Muscle layer of colon (tissue), 2 donors: ENCODE measurements around the gene ABCA13.

Source experiments
- H3K27ac ChIP-seq: one replicate; pipeline ENCODE4 v1.7.0; 2013; ENCODE audit warnings: low read depth, mild to moderate bottlenecking, low read length, moderate library complexity
- H3K27me3 ChIP-seq, 2 donors: one replicate each; pipeline ENCODE4 v1.7.0; 2013; ENCODE audit warnings: low read length in 2 of 2, mild to moderate bottlenecking in 2 of 2; ENCODE audit not compliant: insufficient read depth in 2 of 2, control insufficient read depth in 1 of 2
- H3K36me3 ChIP-seq: one replicate; pipeline ENCODE4 v1.7.0; 2013; ENCODE audit warnings: mild to moderate bottlenecking, low read length; ENCODE audit not compliant: insufficient read depth
- H3K4me1 ChIP-seq: one replicate; pipeline ENCODE4 v1.7.0; 2013; ENCODE audit warnings: mild to moderate bottlenecking, low read length; ENCODE audit not compliant: insufficient read depth
- H3K4me3 ChIP-seq, 2 donors: one replicate each; pipeline ENCODE4 v1.7.0; 2013; ENCODE audit warnings: low read length in 2 of 2, low read depth in 1 of 2, mild to moderate bottlenecking in 1 of 2, moderate library complexity in 1 of 2
- H3K9ac ChIP-seq: one replicate; pipeline ENCODE4 v1.7.0; 2013; ENCODE audit warnings: low read length
- H3K9me3 ChIP-seq: one replicate; pipeline ENCODE4 v1.7.0; 2013; ENCODE audit warnings: mild to moderate bottlenecking, low read length
- donor health status: abdominal sarcoma.
- donor health status: Adenocarcinoma of cecum.

Gene ABCA13

GRCh38 chr7:48148311-48148710 lies 22.9 kb upstream of the ABCA13 start:
- Histone ChIP-seq H3K9ac (no peak overlapping the region), H3K27me3 (no peaks in the 10 kb centered on the region), H3K36me3 (no peaks in the 10 kb centered on the region), H3K9me3 (no peaks in the 10 kb centered on the region), H3K4me3 (no peak overlapping the region), H3K27ac (no peak overlapping the region), H3K4me1 (no peaks in the 10 kb centered on the region)

DNA sequence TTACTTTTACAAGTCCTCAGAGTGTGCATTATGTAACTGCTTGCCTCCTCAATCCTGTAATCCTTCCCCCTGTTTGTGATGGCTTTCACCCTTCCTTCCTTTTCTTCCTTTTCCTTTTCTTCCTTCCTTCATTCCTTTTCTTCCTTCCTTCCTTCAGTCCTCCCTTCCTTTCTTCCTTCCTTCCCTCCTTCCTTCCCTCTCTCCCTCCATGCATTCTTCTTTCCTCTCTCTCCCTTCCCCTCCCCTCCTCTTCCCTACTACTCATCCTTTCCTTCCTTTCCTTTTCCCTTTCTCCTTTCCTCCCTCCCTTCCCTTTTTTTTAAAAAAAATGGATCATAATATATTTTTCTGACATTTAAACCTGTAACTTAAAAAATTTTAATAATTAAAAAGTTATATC lies 22.2 kb upstream of the ABCA13 start:
- no peaks in the 10 kb centered on the region for H3K27me3 ChIP-seq
- H3K9me3 ChIP-seq = no peaks in the 10 kb centered on the region
- no peaks in the 10 kb centered on the region for H3K36me3 ChIP-seq

GRCh38 chr7:48150086-48150485 lies 21.2 kb upstream of the ABCA13 start:
- H3K9me3 ChIP-seq = no peaks in the 10 kb centered on the region
- H3K27me3 ChIP-seq = no peaks in the 10 kb centered on the region
- H3K9ac ChIP-seq = no peak overlapping the region
- H3K4me1 ChIP-seq = no peaks in the 10 kb centered on the region
- no peaks in the 10 kb centered on the region for H3K36me3 ChIP-seq
- no peak overlapping the region for H3K4me3 ChIP-seq
- H3K27ac ChIP-seq = no peak overlapping the region

More for the DNA sequence above, 22.2 kb upstream of the ABCA13 start:
- Histone ChIP-seq H3K4me1 (no peaks in the 10 kb centered on the region), H3K4me3 (no peak overlapping the region), H3K27ac (no peak overlapping the region), H3K9ac (no peak overlapping the region)

DNA sequence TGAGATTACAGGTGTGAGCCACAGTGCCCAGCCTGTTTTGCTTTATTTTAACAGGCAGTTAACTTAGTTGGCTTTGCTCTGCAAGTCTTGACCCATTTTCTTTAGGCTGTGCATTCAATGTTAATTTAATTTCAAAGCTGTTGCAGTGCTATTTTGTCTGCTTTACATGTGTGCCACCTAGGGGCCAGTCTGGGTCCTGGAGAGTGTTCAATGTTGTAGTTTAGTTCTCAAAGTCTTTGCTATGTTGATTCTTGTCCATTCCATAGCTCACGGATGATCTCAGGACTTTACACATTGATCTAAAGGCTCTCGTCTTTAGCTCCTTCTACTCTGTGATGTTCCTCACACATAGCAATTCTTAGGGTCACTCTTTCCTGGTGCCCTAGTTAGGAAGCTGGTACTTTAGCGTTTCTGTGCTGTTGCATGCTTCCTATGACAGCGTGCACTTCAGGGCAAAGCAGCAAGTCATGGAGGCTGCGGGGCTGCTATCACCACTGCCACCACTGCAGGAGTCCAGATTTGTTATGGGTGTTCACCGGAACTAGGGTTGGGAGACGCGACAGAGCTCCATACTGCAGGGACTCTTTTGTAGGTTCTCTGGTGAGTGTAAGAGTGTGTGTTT lies 16.4 kb upstream of the ABCA13 start:
- Histone ChIP-seq H3K9ac (no peak overlapping the region), H3K27ac (no peak overlapping the region), H3K36me3 (no peaks in the 10 kb centered on the region), H3K27me3 (no peaks in the 10 kb centered on the region), H3K4me1 (no peaks in the 10 kb centered on the region), H3K9me3 (no peaks in the 10 kb centered on the region), H3K4me3 (no peak overlapping the region)

DNA sequence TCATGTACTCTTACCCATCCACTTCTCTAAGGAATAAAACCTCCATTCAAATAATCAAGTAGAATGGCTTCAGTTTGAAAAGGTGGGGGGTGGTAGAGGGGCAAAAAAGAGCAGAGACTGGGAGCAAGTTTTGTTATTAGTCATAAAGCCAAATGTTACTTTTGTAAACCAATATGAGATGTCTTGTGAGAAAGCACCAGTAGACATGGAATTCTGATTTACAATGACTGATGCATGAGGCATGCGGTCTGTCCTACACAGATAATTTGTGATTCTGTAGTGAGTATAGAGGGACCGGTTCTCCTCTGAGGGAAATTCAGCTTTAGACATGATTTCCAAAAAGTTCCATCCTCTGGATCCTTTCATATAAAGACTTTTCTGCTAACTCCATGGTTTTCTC lies 12.9 kb upstream of the ABCA13 start:
- H3K36me3 ChIP-seq = no peaks in the 10 kb centered on the region
- H3K4me1 ChIP-seq = no peaks in the 10 kb centered on the region
- H3K27me3 ChIP-seq = no peaks in the 10 kb centered on the region
- H3K4me3 ChIP-seq = no peak overlapping the region
- H3K9ac ChIP-seq = no peak overlapping the region
- no peaks in the 10 kb centered on the region for H3K9me3 ChIP-seq
- H3K27ac ChIP-seq = no peak overlapping the region

- Histone ChIP-seq H3K9ac (no peak overlapping the region), H3K27ac (no peak overlapping the region), H3K4me3 (no peak overlapping the region), H3K9me3 (no peaks in the 10 kb centered on the region), H3K27me3 (no peaks in the 10 kb centered on the region), H3K4me1 (no peaks in the 10 kb centered on the region), H3K36me3 (no peaks in the 10 kb centered on the region)
Observed at GRCh38 chr7:48161407-48162125, 9.7 kb upstream of the ABCA13 start.

DNA sequence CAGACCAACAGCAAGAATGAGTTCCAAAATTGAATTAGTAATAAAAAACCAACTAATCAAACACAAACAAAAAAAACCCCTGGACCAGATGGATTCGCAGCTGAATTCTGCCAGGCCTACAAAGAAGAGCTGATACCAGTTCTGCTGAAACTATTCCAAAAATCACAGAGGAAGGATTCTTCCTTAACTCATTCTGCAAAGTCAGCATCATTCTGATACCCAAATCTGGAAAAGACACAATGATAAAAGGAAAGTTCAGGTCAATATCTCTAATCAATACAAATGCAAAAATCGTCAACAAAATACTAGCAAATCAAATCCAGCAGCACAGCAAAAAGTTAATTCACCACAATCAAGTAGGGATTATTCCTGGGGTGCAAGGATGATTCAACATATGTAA lies 6.1 kb upstream of the ABCA13 start:
- H3K27me3 ChIP-seq = no peaks in the 10 kb centered on the region
- no peak overlapping the region for H3K9ac ChIP-seq
- no peaks in the 10 kb centered on the region for H3K36me3 ChIP-seq
- no peak overlapping the region for H3K27ac ChIP-seq
- H3K9me3 ChIP-seq = no peaks in the 10 kb centered on the region
- H3K4me1 ChIP-seq = no peaks in the 10 kb centered on the region
- no peak overlapping the region for H3K4me3 ChIP-seq

DNA sequence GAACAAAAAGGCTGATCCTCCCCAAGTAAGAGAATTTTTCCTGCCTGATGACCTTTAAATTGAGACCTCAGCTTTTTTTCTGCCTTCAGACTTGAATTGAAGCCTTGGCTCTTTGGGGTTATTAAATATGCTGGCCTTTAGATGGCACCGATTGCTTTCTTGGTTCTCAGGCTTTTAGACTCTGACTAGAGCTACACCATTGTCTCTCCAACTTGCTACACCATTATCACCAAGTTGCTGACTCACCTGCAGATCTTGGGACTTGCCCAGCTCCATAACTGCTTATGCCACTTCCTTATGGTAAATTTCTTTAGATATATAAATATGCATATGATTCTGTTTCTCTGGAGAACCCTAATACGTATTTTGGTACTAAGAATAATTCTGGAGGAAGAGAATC lies 3.1 kb upstream of the ABCA13 start:
- no peaks in the 10 kb centered on the region for H3K4me1 ChIP-seq
- no peak overlapping the region for H3K4me3 ChIP-seq
- no peak overlapping the region for H3K9ac ChIP-seq
- H3K9me3 ChIP-seq = no peaks in the 10 kb centered on the region
- no peaks in the 10 kb centered on the region for H3K36me3 ChIP-seq
- no peak overlapping the region for H3K27ac ChIP-seq
- H3K27me3 ChIP-seq = no peaks in the 10 kb centered on the region

GRCh38 chr7:48170506-48170905 lies 752 bp upstream of the ABCA13 start:
- H3K9ac ChIP-seq = no peak overlapping the region

GRCh38 chr7:48173313-48173712 lies 2.1 kb downstream of the ABCA13 start:
- H3K27ac ChIP-seq = no peak overlapping the region
- no peak overlapping the region for H3K4me3 ChIP-seq
- no peaks in the 10 kb centered on the region for H3K9me3 ChIP-seq
- no peaks in the 10 kb centered on the region for H3K4me1 ChIP-seq
- no peaks in the 10 kb centered on the region for H3K36me3 ChIP-seq
- no peaks in the 10 kb centered on the region for H3K27me3 ChIP-seq
- no peak overlapping the region for H3K9ac ChIP-seq

More at GRCh38 chr7:48170506-48170905, 752 bp upstream of the ABCA13 start:
- no peaks in the 10 kb centered on the region for H3K36me3 ChIP-seq
- no peak overlapping the region for H3K4me3 ChIP-seq
- H3K27me3 ChIP-seq = no peaks in the 10 kb centered on the region
- no peaks in the 10 kb centered on the region for H3K4me1 ChIP-seq
- no peak overlapping the region for H3K27ac ChIP-seq
- no peaks in the 10 kb centered on the region for H3K9me3 ChIP-seq

DNA sequence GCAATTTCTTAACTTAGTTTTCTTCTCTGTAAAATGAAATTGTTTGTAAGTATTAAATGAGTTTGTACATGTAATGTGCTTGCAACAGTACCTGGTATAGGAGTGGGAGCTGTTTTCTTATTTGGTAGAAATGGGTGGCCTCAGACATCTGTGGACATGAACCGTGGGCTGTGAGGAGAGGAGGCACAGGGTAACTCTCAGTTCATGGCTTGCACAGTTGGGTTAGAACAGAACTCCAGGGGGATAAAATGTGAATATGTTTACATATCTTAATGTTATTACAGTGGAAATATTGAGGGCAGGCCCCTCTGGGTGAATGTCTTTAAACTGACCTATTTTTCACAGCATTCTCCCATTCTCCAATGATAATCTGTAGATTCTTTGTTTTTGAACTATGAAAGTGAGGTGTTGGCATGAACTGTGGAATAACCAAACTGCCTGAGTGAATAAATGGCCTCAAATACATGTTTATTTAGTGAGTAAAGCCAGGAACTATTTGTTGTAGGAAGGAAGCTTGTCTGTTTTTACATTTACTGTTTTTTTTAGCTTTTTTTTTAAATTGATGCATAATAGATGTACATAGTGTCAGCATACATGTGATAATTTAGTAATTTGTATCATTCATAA lies 2.6 kb downstream of the ABCA13 start:
- Histone ChIP-seq H3K4me1 (no peaks in the 10 kb centered on the region), H3K27ac (no peak overlapping the region), H3K4me3 (no peak overlapping the region), H3K36me3 (no peaks in the 10 kb centered on the region), H3K27me3 (no peaks in the 10 kb centered on the region), H3K9ac (no peak overlapping the region), H3K9me3 (no peaks in the 10 kb centered on the region)
